ENCODE results near the gene GCFC2.

DNA sequence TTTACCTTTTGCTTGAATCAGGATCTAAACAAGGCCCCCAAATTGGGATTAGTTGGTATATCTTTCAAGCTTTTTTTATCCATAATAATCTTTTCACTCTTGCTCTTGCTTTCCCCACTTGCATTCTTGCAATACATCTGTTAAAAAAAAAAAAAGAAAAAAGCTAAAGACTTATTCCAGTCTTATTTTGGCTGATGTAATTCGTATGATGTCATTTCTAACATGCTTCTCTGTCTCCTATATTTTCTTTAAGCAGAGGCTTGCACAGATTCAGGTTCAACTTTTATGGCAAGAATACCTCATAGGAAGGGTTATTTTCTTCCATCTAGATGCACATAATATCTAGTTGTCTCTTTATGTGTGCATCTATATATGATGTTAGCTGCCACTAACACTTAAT is 9.8 kb upstream of the GCFC2 start:
- no peak for TF ChIP-seq ZNF274 (IDR thresholded peaks at IDR 0.05; ENCODE audit: low read depth, low read length)
- no peak for TF ChIP-seq SUZ12 (IDR thresholded peaks at IDR 0.05; ENCODE audit: extremely low read depth, insufficient read depth, insufficient read length)
